ENCODE results near the gene MRPL20. TPM values are rescaled to one million over a fixed set of nuclear protein-coding genes. Genes with fewer than 3 reads are reported as not detected.

MRPL20 gene
- total RNA-seq, 2 donors from 2014 or later = 72.8 to 85.9 TPM

DNA sequence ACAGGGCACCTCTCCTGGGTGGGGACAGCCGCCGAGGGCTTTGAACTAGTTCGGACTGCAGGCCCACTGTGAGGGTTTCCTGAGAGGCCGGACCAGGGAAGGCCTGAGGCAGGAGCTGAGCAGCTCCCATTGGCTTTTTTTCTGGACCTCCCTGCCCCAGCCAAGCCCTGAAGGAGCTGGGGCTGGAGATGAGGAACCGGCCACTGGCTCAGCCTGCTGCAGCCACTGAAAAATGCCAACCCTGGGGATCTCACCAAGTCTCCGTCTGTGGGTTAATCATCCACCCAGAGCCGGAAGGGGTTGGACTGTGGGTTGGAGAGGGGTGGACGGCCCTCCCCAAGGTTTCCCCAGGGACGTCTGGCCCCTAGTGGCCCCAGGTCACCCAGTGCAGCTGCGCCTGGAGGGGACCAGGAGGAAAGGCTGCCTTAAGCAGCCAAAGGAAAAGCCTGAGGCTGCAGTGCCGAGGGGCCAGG is 30.8 kb upstream of the MRPL20 start:
- ATAC-seq = peak; percentile 57
- WGBS, 2 donors = 20 to 31% methylated on average over 2 to 11 of the region's 11 CpGs
- Histone ChIP-seq H3K27ac (peak overlapping the region; percentile 54 to 94 (median 79)), H3K27me3 (no peaks in the 10 kb centered on the region), H3K4me3 (no peak overlapping the region), H3K9me3 (no peaks in the 10 kb centered on the region), H3K4me1 (peaks cover 80% of the 10 kb centered on the region), H3K36me3 (replicated peaks in 1 of 2; ENCODE audit: insufficient read depth in 1 of 2, low read depth in 2 of 2) (no peaks in the 10 kb centered on the region)
- TF ChIP-seq, protein P1, sequence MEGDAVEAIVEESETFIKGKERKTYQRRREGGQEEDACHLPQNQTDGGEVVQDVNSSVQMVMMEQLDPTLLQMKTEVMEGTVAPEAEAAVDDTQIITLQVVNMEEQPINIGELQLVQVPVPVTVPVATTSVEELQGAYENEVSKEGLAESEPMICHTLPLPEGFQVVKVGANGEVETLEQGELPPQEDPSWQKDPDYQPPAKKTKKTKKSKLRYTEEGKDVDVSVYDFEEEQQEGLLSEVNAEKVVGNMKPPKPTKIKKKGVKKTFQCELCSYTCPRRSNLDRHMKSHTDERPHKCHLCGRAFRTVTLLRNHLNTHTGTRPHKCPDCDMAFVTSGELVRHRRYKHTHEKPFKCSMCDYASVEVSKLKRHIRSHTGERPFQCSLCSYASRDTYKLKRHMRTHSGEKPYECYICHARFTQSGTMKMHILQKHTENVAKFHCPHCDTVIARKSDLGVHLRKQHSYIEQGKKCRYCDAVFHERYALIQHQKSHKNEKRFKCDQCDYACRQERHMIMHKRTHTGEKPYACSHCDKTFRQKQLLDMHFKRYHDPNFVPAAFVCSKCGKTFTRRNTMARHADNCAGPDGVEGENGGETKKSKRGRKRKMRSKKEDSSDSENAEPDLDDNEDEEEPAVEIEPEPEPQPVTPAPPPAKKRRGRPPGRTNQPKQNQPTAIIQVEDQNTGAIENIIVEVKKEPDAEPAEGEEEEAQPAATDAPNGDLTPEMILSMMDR (IDR thresholded peaks at IDR 0.05) = peak in 5 of 7 experiments; percentile 21 to 67 (median 54)
- peak; percentile 57 to 81 (median 78) for TF ChIP-seq POLR2A (IDR thresholded peaks at IDR 0.05)
- DNase-seq = peak; percentile 83 to 91 (median 91)
- intact Hi-C loops (cut with DNase I) = loop anchor here (5.0 kb wide), 1 partner anchor 36 kb away; no protein-coding TSS in a partner anchor

DNA sequence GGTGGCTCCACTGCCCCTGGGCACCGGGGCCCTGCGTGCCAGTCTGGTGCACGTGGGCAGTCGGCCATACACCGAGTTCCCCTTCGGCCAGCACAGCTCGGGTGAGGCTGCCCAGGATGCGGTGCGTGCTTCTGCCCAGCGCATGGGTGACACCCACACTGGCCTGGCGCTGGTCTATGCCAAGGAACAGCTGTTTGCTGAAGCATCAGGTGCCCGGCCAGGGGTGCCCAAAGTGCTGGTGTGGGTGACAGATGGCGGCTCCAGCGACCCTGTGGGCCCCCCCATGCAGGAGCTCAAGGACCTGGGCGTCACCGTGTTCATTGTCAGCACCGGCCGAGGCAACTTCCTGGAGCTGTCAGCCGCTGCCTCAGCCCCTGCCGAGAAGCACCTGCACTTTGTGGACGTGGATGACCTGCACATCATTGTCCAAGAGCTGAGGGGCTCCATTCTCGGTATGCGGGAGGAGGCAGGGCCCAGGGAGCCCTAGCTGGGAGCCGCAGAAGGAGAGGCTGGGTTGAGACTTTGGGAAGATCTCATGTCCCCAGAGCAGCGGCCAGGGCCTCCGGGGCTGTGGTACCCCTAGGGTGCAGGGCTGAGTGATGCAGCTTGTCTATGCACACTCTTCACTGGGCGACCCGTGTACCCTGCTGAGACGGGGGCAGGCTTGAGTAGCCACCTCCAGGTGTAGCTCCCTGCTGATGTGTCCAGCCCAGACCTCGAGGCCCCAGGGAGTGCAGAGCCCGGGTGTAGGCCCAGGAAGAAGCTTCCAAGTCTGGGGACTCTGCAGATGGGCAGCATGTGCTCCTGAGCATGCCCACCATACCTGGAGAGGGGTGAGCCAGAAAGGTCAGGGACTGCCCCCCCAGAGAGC is 30.2 kb upstream of the MRPL20 start:
- no peak for ATAC-seq
- 42 to 55% methylated on average over 8 to 31 of the region's 31 CpGs for WGBS, 2 donors
- H3K27me3 ChIP-seq = no peaks in the 10 kb centered on the region
- DNase-seq = peak in 2 of 4 donors; percentile 45 to 53
- intact Hi-C loops (cut with DNase I) = loop anchor here (5.0 kb wide), 1 partner anchor 35 kb away; no protein-coding TSS in a partner anchor
- H3K9me3 ChIP-seq = no peaks in the 10 kb centered on the region
- TF ChIP-seq POLR2A (IDR thresholded peaks at IDR 0.05) = no peak
- TF ChIP-seq, protein P1 (IDR thresholded peaks at IDR 0.05) = no peak
- H3K27ac ChIP-seq = peak overlapping the region; percentile 54 to 94 (median 79)
- no peak overlapping the region for H3K4me3 ChIP-seq
- H3K4me1 ChIP-seq = peaks cover 84% of the 10 kb centered on the region
- H3K36me3 ChIP-seq (replicated peaks in 1 of 2; ENCODE audit: insufficient read depth in 1 of 2, low read depth in 2 of 2) = no peaks in the 10 kb centered on the region

DNA sequence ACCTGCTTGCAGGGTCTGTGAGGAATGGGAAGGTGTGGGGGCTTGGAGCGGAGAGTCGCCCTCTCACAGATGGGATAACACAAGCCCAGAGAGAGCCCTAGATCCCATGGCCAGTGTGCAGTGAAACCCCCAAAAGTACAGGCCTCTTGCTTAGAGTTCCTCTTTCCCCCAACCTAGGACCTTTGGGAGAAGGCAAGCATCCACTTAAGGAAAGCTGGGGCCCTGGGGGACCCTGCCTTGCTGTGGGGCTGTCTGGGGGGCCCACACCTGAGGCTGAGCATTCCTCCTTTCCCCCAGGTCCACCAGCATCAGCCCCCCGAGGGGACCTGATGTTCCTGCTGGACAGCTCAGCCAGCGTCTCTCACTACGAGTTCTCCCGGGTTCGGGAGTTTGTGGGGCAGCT is 29.5 kb upstream of the MRPL20 start:
- no peak for ATAC-seq

DNA sequence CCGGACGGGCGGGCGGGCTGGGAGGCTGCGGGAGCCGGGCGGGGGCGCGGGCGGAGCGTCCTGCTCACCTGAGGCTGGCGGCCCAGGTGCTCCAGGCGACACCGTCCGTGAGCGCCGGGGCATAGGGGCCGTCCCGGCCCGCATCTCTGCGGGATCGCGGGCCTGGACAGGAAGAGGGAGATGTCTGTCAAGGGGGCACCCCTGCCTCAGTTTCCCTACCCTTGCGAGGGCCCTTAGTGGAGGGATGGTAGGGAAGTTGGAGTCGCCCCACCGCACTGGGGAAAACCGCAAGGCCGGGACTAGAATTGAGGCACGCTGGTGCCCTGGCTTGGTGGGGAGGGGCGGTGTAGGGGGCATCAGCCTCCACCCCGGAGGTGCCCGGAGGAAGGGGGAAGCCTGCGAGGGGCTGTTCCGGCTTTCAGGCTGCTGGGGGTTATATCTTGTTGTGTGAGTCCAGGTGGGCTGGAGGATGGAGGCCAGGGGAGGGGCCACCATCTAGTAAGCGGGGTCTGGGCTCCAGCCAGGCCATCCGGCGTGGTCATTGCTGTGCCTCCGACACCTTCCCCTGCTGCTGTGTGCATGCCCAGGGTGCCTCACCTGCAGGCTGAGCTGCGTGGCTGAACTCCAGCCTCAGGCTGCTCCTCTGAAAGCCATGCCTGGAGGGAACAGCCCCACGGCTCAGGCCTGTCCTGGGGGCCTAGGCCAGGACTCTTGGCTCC is 29.0 kb upstream of the MRPL20 start:
- intact Hi-C loops (cut with DNase I) = loop anchor here (5.0 kb wide), 1 partner anchor 34 kb away; no protein-coding TSS in a partner anchor
- Histone ChIP-seq H3K36me3 (replicated peaks in 1 of 2; ENCODE audit: insufficient read depth in 1 of 2, low read depth in 2 of 2) (no peaks in the 10 kb centered on the region), H3K4me1 (peaks cover 84% of the 10 kb centered on the region), H3K27ac (peak overlapping the region; percentile 78 to 94 (median 93)), H3K9me3 (no peaks in the 10 kb centered on the region), H3K4me3 (peak overlapping the region in 1 of 2 donors; percentile 28), H3K27me3 (no peaks in the 10 kb centered on the region)
- WGBS, 2 donors = 6 to 20% methylated on average over 2 to 40 of the region's 40 CpGs
- TF ChIP-seq, protein P1 (IDR thresholded peaks at IDR 0.05) = no peak
- no peak for TF ChIP-seq POLR2A (IDR thresholded peaks at IDR 0.05)
- DNase-seq (peak in 2 of 4 donors; percentile 41 to 45), ATAC-seq (peak; percentile 3)

More for the DNA sequence above, 29.5 kb upstream of the MRPL20 start:
- H3K4me3 ChIP-seq = no peak overlapping the region
- TF ChIP-seq, protein P1 (IDR thresholded peaks at IDR 0.05) = no peak
- no peak for TF ChIP-seq POLR2A (IDR thresholded peaks at IDR 0.05)
- intact Hi-C loops (cut with DNase I) = loop anchor here (5.0 kb wide), 1 partner anchor 34 kb away; no protein-coding TSS in a partner anchor
- no peaks in the 10 kb centered on the region for H3K9me3 ChIP-seq
- no peaks in the 10 kb centered on the region for H3K36me3 ChIP-seq (replicated peaks in 1 of 2; ENCODE audit: insufficient read depth in 1 of 2, low read depth in 2 of 2)
- WGBS, 2 donors = 34% methylated on average over 7 of the region's 7 CpGs; no CpG with 5 or more reads in 1 of the 2 donors
- DNase-seq = no peak
- no peaks in the 10 kb centered on the region for H3K27me3 ChIP-seq
- H3K4me1 ChIP-seq = peaks cover 84% of the 10 kb centered on the region
- peak overlapping the region; percentile 54 to 94 (median 86) for H3K27ac ChIP-seq

Measured in body of pancreas (tissue), 4 donors.